HG03135 (cell line): ENCODE data around the gene PACRG.

Experiments used
- ATAC-seq: cut with Tn5 transposase; IDR thresholded peaks from one replicate; pipeline ENCODE4 v1.9.1; 2021; ENCODE audit warnings: mild to moderate bottlenecking, moderate library complexity; ENCODE audit not compliant: unreplicated experiment

PACRG gene

GRCh38 chr6:163230901-163231300 is 503.1 kb downstream of the PACRG start:
- ATAC-seq = no peak

- no peak for ATAC-seq
Observed at GRCh38 chr6:163231356-163232014, 503.7 kb downstream of the PACRG start.

- no peak for ATAC-seq
Observed at GRCh38 chr6:163232015-163232523, 504.3 kb downstream of the PACRG start.

- ATAC-seq = no peak
Observed at GRCh38 chr6:163232649-163233048, 504.9 kb downstream of the PACRG start.

- no peak for ATAC-seq
Observed at GRCh38 chr6:163237110-163237509, 509.3 kb downstream of the PACRG start.

- no peak for ATAC-seq
Observed at GRCh38 chr6:163239572-163240340, 512.0 kb downstream of the PACRG start.

GRCh38 chr6:163240556-163240955 is 512.8 kb downstream of the PACRG start:
- no peak for ATAC-seq

- ATAC-seq = no peak
Observed at GRCh38 chr6:163241683-163242082, 513.9 kb downstream of the PACRG start.

- no peak for ATAC-seq
Observed at GRCh38 chr6:163243083-163243482, 515.3 kb downstream of the PACRG start.

GRCh38 chr6:163243692-163244589 is 516.2 kb downstream of the PACRG start:
- no peak for ATAC-seq

- no peak for ATAC-seq
Observed at GRCh38 chr6:163248051-163248450, 520.3 kb downstream of the PACRG start.

GRCh38 chr6:163249651-163250101 is 521.9 kb downstream of the PACRG start:
- ATAC-seq = no peak

- ATAC-seq = no peak
Observed at GRCh38 chr6:163250116-163250515, 522.3 kb downstream of the PACRG start.

GRCh38 chr6:163252061-163252591 is 524.4 kb downstream of the PACRG start:
- no peak for ATAC-seq

GRCh38 chr6:163253556-163254213 is 525.9 kb downstream of the PACRG start:
- no peak for ATAC-seq

GRCh38 chr6:163254341-163254835 is 526.6 kb downstream of the PACRG start:
- no peak for ATAC-seq

GRCh38 chr6:163255265-163255664 is 527.5 kb downstream of the PACRG start:
- no peak for ATAC-seq

- no peak for ATAC-seq
Observed at GRCh38 chr6:163259689-163260088, 531.9 kb downstream of the PACRG start.

GRCh38 chr6:163260111-163260895 is 532.5 kb downstream of the PACRG start:
- no peak for ATAC-seq
